HG02610 (cell line): ENCODE results near the gene PRR35.

Source experiments
- ATAC-seq: cut with Tn5 transposase; IDR thresholded peaks from one replicate; pipeline ENCODE4 v1.9.1; 2021; ENCODE audit warnings: mild to moderate bottlenecking, moderate library complexity; ENCODE audit not compliant: unreplicated experiment

The PRR35 gene

DNA sequence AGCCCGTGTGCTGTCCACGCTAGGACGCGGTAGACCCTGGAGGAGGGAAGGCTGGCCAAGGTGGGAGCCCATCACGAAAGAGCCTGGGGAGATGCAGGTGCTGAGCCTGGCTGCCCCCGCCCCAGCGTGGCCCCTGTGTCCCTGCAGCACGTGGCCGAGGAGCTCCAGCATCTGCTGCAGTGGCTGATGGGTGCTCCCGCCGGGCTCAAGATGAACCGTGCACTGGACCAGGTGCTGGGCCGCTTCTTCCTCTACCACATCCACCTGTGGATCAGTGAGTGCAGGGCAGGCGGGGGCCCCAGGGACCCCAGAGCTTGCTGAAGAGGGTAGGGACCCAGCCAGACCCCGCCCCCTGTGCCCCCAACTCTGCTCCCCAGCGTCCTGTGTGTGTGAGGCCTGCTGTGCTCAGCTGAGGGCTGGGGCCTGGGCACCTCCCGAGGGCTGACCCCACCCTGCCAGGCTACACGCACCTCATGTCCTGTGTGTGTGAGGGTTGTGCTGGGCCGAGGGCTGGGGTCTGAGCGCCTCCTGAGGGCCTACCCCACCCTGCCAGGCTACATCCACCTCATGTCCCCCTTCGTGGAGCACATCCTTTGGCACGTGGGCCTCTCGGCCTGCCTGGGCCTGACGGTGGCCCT is 18.2 kb downstream of the PRR35 start:
- ATAC-seq = no peak

DNA sequence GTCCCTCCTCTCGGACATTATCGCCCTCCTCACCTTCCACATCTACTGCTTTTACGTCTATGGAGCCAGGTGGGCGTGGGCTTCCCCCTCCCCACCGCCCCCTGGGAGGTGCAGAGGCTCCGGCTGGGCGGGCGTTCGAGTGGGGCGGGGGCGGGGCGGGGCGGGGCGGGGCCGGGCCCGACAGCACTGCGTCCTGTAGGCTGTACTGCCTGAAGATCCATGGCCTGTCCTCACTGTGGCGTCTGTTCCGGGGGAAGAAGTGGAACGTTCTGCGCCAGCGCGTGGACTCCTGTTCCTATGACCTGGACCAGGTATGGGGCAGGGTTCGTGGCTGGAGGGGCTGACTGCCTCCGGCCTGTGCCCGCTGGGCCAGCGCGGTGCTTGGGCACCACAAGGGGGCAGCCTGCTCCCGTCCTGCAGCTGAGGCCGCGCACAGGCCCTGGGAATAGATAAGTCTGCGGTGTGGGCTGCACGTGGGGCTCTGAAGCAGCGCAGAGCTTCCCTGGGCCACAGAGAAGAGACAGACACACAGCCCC is 18.7 kb downstream of the PRR35 start:
- no peak for ATAC-seq

DNA sequence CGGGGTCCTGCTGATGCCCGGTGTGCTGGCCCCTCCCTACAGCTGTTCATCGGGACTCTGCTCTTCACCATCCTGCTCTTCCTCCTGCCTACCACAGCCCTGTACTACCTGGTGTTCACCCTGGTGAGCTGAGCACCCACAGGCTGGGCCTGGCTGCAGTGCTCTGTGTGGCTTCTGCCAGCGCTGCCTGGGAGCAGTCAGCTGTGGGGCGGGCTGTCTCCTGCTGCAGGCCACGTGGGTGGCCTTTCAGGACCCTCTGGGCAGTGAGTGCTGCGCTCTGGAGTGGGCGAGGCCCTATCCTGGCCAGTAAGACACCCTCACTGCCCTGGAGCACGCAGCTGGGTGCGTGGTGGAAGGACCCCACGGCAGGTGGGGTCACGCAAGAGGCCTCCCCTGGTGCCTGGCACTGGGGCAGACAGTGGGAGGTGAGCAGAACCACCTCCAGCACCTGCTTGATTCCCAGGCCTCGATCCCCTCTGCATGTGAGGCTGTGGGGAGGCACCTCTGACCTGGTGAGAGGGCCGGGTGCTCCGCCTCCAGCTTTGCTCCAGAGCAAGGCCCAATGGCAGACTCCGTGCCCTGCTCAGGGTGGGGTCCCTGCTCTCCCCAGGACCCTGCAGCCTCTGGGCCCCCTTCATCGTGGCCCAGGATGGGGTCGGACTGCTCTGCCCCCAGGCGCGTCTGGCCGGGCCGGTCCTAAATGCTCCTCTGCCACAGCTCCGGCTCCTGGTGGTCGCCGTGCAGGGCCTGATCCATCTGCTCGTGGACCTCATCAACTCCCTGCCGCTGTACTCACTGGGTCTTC is 20.1 kb downstream of the PRR35 start:
- no peak for ATAC-seq

DNA sequence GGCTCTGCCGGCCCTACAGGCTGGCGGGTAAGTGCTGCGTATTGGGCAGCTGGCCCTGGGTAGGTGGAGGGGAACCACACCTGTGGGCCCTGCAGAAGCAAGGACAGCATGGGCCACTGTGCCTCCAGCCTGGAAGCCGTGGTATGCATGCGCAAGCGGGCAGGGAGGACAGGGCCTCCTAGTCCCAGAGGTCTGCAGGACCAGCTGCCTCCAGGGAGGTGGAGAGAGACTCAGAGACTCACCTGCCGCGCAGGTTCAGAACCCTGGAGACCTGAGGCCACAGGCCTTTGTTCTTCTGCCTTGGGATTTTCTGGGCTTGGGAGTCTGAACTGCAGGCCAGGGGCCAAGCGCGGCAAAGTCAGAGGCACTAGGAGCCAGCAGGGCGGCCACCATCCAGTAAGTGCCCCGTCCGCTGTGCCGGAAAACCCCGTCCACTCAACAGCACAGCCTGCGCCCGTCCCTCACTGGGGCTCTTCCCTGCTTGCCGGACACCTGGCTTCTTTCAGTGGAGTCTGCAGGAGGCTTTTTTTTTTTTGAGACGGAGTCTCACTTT is 20.8 kb downstream of the PRR35 start:
- ATAC-seq = no peak

DNA sequence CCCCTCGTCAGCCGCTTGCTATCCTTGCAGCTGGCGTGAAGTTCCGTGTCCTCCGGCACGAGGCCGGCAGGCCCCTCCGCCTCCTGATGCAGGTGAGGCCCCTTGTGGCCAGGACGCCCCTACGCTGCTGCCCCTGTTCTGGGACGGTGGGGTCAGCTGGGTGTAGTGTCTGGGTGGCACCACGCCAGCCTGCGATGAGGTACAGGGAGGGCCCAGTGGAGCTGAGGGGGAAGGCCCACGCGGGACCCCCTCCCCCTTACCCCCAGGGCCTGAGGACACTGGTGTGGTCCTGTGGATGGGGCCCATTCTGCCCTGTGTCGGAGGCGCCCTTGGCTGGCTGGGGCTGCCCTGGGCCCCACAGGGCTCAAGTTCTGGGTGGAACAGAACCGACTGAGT is 22.0 kb downstream of the PRR35 start:
- no peak for ATAC-seq

DNA sequence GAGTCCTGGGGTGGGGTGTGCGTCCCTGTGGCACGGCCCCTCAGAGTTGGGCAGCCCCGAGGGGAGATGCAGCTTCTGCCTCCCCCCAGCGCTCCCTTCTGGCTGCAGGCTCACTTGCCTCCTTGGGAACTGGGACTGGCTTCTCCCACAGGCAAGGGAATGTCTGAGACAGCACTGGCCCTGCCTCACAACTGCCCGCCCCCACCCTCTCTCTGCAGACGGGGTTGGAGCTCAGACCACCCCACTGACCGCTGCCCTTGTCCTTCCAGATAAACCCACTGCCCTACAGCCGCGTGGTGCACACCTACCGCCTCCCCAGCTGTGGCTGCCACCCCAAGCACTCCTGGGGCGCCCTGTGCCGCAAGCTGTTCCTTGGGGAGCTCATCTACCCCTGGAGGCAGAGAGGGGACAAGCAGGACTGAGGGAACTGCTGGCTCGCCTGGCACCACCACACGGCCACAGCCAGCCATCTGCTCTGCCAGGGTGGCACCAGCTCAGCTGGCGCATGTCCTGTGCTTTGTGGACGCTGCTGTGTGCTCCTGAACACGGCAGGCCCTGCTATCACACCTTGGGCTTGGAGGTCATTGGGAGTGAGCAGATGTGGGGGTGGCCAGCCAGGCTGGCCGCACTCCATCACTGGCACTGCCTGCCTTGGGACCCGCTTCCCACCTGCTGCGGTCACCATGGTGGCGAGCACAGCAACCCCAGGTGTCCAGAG is 22.6 kb downstream of the PRR35 start:
- no peak for ATAC-seq

DNA sequence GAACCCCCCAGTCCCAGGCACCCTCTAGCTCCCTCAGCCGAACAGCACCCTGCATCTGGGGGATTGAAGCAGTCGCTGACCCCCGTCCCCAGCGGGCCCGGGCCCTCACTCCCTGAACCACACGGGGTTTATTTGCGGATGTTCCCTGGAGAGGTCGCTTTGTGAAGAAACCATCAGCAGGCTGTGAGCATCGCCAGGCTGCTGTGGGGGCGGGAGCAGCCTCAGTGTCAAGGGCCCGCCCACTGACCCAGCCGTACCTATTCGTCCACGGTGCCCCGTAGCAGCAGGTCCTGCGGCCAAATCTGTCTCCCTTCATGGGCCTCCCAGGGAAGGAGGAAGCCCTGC is 23.2 kb downstream of the PRR35 start:
- no peak for ATAC-seq

DNA sequence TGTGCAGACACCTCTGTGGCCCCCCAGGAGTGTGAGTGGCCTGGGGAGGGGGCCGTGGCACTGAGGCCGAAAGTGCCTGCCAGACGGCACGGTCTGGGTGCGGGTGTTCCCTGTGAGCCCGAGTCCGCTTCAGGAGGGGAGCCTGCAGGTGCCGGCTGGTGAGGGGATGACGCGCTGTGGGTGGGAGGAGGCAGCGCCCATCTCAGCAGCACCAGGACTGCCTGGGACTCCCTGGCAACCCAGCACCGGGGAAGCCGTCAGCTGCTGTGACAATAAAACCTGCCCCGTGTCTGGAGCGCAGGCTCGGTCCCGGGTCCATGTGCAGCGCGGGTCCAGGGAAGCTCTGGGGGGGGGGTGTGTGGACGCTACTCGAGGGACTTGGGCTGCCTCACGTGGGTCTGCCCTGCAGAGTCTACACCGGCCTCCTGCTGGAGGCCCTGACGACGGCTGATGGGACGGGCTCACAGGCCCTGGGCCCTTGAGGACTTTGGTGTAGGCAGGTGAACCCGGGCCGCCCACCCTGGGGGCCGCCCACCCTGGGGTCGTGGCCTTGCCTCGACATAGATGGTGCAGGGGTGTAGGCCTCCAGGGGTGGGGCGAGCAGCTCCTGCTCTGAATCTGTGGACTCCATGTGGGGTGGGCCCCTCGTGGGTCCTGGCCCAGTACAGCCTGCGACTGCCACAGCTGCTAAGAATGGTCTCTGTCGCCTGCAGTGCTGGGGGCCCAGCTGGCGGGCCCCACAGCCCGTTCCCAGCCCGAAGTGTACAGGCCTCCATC is 23.8 kb downstream of the PRR35 start:
- ATAC-seq = no peak

DNA sequence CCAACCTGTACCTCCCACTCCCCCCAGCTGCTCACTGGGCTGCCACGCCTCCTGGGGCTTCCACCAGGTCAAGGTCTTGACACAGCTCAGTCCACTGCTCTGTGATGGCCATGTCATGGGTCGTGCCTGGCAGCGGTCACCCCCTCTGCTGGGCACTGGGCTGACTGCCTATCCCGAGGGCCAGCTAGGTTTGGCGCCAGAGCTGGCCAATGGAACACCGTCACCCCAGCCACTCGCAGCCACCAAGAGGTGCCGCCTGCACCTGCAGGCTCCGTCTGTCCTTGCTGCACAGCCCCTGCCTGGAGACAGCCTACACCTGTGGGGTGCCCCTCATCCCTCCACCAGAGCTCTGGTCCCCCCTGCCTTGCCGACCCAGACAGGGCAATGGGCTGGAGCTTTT is 25.2 kb downstream of the PRR35 start:
- ATAC-seq = no peak

DNA sequence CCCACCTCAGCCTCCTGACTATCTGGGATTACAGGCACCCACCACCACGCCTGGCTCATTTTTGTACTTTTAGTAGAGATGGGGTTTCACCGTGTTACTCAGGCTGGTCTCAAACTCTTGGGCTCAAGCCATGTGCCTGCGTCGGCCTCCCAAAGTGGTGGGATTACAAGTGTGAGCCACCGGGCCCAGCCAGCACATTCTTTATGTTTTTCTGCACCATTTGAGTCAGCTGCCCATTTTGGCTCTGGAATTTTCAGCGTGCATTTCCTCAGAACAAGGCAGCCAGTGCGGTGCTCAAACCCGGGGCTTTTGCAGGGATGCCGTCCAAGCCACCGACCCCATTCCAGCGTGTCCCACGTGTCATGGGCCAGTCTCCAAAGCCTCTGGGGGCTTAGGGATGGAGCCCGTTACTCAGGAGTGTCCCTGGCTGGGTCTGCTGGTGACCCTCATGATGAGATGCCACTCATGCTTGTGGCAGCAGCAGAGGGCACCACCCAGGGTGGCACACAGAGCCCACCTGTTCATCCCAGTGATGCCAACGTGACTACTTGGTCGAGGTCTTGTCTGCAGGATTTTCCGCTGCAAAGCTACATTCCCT is 26.0 kb downstream of the PRR35 start:
- ATAC-seq = no peak

DNA sequence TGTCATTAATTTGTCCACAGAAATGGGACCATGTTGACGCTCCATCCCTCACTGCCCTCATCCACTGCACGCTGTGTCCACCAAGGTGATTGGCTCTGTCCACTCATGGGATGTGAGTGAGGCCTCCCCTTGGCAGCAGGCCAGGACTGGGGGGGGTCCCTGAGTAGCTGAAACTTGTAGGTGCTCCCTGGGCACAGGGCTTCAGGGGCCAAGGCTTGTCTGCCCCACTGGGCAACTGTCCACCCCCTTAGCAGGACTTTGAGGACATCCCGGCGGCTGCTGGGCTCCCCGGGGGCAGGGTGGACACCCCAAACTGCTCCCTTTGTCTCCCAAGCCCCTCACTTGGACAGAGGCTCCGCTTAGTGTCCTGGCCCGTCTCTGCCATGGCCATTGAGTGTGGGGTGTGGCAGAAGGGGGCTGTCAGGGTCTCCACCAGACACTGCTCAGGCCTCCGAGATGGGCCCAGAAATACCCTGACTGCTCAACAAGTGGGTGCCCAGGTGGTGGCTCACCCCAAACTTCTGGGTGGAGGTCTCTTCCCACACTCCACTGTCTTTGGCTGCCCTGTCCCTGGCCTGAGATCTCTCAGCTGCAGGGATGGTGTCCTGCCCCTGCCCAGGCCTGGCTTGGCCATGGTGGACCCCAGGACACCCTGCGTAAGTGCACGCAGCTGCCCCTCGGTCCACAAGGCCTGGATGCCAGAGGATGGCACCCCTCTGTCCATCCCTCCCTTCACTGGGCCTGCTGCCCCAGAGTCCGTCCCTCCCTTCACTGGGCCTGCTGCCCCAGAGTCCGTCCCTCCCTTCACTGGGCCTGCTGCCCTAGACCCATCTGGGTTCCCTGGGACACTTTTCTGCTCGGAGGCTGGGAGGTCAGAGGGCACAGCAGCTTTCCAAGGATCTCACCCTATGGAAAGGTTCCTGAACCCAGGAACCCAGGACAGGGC is 26.7 kb downstream of the PRR35 start:
- ATAC-seq = no peak

DNA sequence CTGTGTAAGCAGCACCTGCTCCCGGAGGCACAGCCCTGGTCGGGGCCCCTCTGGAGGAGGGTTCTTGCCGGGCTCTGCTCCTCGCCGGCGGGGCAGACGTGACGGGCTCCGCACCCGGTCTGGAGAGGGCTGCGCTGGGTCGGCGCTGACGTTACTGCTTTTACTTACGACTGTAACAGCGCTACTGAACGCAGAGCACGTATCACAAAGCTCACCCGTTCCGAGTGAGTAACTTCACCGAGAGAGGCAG is 28.4 kb downstream of the PRR35 start:
- no peak for ATAC-seq

DNA sequence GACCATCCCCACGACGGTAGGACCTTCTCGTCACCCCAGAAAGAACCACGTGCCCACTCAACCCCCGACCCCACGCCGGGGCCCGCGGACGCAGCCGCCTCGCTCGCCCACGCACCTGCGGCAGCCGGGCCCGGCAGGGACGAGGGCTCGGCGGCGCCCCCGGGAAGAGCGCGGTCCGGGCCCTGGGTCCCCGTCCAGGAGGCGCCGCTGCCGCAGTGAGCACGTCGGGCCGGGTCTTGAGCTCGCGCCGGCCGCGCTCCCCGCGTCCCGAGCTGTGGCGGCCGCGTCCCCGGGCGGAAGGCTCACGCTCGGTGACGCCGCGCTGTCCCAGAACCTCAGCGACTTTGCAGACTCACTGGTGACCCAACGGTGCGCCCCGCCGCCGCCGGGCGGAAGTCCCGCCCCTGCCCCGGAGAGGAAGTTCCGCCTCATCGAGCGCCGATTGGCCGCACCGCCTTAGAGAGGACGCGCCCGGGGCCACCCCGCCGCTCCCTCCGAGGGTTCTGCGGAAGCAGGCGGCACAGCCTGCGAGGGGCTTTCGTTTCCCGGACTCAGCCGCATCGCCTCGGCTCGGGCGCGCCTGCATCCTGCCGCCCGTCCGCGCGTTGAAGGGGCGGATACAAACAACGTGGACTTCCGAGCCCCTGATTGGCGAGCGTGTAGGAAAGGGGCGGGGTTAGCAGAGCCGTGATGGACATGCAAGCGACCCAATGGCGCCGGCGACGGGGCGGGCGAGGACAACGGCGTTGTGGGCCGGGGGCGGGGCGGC is 28.9 kb downstream of the PRR35 start:
- peak; percentile 71 for ATAC-seq

DNA sequence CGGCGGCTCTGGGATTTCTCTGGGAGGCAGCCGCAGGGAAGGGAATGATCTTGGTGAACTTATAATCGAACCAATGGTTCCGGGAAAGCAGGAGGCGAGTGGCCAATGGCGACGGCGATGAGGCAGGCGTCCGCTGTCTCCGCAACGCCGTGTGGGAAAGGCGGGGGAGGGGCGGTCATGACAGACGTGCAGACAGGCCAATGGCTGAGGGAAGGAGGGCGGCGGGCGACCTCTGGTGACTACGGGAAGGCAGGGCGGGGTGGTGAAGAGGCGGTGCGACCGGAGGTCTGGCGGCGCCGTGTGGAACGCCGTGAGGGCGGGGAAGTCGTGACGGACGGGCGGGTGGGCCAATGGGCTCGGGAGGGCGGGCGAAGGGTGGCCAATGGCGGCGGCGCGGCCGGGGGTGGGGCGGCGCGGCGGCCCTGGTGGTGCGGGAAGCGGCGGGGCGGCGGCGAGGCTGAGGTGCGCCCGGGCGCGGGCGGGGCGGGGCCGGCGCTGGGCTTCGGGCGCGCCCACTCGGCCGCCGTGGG is 29.5 kb downstream of the PRR35 start, which contains the start of gene RAB40C:
RAB40C (plus strand) TSS at position 409 of the 530 bp plus-strand sequence. CDS start 226 bp downstream, outside the sequence.
- peak; percentile 73 for ATAC-seq

DNA sequence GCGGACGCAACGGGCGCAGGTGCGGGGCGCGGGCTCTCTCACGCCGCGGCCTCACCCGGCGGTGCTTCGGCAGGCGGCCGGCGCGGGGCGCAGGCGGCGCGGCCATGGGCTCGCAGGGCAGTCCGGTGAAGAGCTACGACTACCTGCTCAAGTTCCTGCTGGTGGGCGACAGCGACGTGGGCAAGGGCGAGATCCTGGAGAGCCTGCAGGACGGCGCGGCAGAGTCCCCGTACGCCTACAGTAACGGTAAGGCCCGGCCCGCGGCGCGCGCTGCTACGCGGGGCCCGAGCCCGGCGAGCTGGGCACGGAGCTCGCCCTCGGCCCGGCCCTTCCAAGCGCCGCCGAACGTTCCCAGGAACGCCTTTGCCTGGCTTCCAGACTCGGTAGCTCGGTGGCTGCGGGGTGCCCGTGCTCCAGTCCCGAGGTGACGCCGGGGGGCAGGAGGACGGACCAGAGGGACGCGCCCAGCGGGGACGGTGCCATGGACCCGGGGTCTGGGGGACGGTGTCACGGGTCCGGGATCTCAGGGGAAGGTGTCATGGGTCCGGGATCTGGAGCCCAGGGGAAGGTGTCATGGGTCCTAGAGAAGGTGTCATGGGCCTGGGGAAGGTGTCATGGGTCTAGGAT is 30.1 kb downstream of the PRR35 start:
- no peak for ATAC-seq

DNA sequence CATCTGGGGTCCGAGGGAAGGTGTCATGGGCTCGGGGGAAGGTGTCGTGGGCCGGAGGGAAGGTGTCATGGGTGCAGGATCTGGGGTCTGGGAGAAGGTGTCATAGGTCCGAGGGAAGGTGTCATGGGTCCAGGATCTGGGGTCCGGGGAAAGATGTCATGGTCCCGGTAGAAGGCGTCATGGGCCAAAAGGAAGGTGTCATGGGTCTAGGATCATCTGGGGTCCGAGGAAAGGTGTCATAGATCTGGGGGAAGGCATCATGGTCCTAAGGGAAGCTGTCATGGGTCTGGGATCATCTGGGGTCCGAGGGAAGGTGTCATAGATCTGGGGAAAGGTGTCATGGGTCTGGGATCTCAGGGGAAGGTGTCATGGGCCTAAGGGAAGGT is 30.6 kb downstream of the PRR35 start:
- ATAC-seq = no peak

DNA sequence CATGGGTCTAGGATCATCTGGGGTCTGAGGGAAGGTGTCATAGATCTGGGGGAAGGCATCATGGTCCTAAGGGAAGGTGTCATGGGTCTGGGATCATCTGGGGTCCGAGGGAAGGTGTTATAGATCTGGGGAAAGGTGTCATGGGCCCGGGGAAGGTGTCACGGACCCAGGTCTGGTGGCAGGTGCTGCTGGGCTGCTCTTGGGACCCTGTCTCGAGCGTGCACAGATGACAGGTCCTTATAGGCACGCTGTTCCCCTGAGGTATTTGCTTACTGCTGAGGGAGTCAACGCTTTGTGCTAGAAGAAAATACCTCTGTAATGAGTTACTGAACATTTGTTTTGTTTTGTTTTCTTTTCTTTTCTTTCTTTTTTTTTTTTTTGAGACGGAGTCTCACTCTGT is 31.0 kb downstream of the PRR35 start:
- no peak for ATAC-seq

DNA sequence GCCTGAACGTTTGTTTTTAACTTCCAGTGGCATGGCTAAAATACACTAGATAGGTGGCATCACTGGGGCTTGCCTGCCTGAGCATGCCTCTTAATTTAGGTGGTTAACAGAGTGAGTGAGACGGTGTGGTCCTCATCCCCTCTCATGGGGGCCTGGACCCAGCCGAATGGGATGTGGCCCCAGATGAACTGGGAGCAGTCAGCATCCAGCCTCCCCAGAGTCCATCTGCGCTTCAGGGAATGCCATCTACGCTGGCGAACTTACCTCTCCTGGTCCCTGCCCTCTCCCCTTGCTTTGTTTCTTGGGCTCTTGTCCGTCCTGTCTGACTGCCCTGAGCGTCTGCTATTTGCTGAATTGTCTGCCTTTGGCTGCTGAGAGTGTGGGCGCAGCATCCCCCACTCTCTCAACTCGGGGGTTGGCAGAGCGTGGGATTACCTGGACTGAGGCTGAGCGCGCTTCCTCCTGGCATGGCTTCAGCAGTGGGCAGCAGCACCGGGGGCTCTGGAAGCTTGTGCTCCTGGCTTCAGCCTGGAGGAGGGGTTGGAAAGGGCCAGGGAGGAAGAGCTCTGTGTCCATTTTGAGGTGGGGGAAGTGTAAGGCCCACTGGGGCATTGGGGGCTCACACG is 31.8 kb downstream of the PRR35 start:
- no peak for ATAC-seq
